ENCODE results near the gene RFTN1.

DNA sequence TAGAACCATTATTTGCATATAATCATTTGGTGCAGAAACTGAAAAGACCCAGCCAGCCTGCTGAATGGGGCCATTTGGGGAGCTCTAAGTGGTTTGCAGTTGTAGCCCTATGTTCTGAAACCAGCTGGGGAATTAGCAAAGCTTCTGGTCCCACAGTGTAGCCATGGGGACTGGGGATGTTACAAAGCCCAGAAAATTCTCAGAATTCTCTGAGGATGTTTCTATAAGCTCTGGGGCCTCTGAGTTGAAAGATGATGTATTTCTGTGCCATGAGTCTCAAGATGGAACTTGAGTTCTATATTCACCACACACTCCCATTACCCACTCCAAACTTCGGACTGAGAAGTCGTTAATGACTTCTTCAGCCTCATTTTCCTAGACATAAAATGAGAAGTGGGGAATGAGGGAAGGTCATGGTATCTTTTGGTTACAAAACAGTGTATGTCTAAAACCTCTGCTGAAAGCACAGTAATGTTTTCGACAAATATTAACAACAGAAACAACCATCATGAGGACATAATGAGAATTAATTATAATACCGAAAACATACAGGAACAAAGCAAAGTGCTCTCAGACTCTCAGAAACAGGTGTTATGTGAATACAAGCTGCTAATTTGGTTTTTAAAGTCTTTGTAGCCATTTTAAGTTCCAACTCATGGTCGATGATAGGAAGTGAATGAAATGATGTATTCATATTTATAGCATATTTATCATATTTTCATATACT is 89.4 kb downstream of the RFTN1 start:
- TF ChIP-seq, protein P1, sequence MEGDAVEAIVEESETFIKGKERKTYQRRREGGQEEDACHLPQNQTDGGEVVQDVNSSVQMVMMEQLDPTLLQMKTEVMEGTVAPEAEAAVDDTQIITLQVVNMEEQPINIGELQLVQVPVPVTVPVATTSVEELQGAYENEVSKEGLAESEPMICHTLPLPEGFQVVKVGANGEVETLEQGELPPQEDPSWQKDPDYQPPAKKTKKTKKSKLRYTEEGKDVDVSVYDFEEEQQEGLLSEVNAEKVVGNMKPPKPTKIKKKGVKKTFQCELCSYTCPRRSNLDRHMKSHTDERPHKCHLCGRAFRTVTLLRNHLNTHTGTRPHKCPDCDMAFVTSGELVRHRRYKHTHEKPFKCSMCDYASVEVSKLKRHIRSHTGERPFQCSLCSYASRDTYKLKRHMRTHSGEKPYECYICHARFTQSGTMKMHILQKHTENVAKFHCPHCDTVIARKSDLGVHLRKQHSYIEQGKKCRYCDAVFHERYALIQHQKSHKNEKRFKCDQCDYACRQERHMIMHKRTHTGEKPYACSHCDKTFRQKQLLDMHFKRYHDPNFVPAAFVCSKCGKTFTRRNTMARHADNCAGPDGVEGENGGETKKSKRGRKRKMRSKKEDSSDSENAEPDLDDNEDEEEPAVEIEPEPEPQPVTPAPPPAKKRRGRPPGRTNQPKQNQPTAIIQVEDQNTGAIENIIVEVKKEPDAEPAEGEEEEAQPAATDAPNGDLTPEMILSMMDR (IDR thresholded peaks at IDR 0.05) = no peak
- TF ChIP-seq POLR2A (IDR thresholded peaks at IDR 0.05) = no peak

Data from ovary (tissue), 3 donors.